CD14-positive monocyte (primary cell): ENCODE data around the gene TSHZ2. TPM values are rescaled to one million over a fixed set of nuclear protein-coding genes. Genes with fewer than 3 reads are reported as not detected.

Experiments
- DNase-seq, 3 donors: peaks; one replicate each; pipeline ENCODE4 v3.0.0-alpha.2; 2011 to 2022
- H2AFZ ChIP-seq: 2 replicates; pipeline ENCODE4 v1.6.0; 2012; ENCODE audit warnings: mild to moderate bottlenecking, low read depth, low read length, inconsistent platforms; ENCODE audit not compliant: insufficient read depth, poor library complexity, severe bottlenecking
- H3K27ac ChIP-seq, 2 donors: 1 replicate in 1 of 2; 2 replicates in 1 of 2; pipeline ENCODE4 v1.5.1; 2012 to 2013; ENCODE audit warnings: low read length in 2 of 2, control low read depth in 1 of 2, inconsistent platforms in 1 of 2, low read depth in 1 of 2, mild to moderate bottlenecking in 1 of 2
- H3K27me3 ChIP-seq, 2 donors: one replicate each; pipeline versions ENCODE4 v1.6.0 to v1.6.1; 2011 to 2013; ENCODE audit warnings: low read length in 2 of 2; ENCODE audit not compliant: control insufficient read depth in 2 of 2, insufficient read depth in 2 of 2
- H3K36me3 ChIP-seq, 2 donors: replicated peaks in 1 of 2; 1 replicate in 1 of 2; 2 replicates in 1 of 2; pipeline versions ENCODE4 v1.5.1 to v1.6.1; 2012 to 2013; ENCODE audit warnings: low read length in 2 of 2, control low read depth in 1 of 2, inconsistent platforms in 1 of 2, mild to moderate bottlenecking in 1 of 2; ENCODE audit not compliant: insufficient read depth in 2 of 2, control insufficient read depth in 1 of 2
- H3K4me1 ChIP-seq, 2 donors: 1 replicate in 1 of 2; 2 replicates in 1 of 2; pipeline versions ENCODE4 v1.5.1 to v1.6.1; 2012 to 2013; ENCODE audit warnings: low read length in 2 of 2, control low read depth in 1 of 2, inconsistent platforms in 1 of 2, mild to moderate bottlenecking in 1 of 2, moderate library complexity in 1 of 2; ENCODE audit not compliant: insufficient read depth in 2 of 2, control insufficient read depth in 1 of 2
- H3K4me2 ChIP-seq: replicated peaks from 2 replicates; pipeline ENCODE3; 2012; ENCODE audit warnings: low read length, moderate library complexity, mild to moderate bottlenecking; ENCODE audit not compliant: poor library complexity, severe bottlenecking; ENCODE audit errors: extremely low read depth
- H3K4me3 ChIP-seq, 3 experiments: fragments of 200-600 bp in 1 of 3; sonication (generic) in 1 of 3; replicated peaks in 1 of 3; 1 replicate in 2 of 3; 2 replicates in 1 of 3; pipeline ENCODE4 v1.5.1; 2011 to 2013; ENCODE audit warnings: low read length in 3 of 3, mild to moderate bottlenecking in 3 of 3, control low read depth in 2 of 3, low read depth in 2 of 3, inconsistent platforms in 1 of 3, moderate library complexity in 1 of 3
- H3K79me2 ChIP-seq: 2 replicates; pipeline ENCODE4 v1.6.0; 2012; ENCODE audit warnings: mild to moderate bottlenecking, control low read depth, inconsistent platforms, low read length, moderate library complexity; ENCODE audit not compliant: insufficient read depth
- H3K9ac ChIP-seq: 2 replicates; pipeline ENCODE4 v1.6.0; 2017; ENCODE audit warnings: low read length, mild to moderate bottlenecking; ENCODE audit not compliant: insufficient read depth, poor library complexity, severe bottlenecking
- H3K9me3 ChIP-seq, 2 donors: replicated peaks in 1 of 2; 1 replicate in 1 of 2; 2 replicates in 1 of 2; pipeline versions ENCODE4 v1.5.1 to v1.6.1; 2012 to 2013; ENCODE audit warnings: low read length in 2 of 2, control low read depth in 1 of 2; ENCODE audit not compliant: control insufficient read depth in 1 of 2, insufficient read depth in 1 of 2
- H4K20me1 ChIP-seq: 2 replicates; pipeline ENCODE4 v1.6.0; 2012; ENCODE audit warnings: mild to moderate bottlenecking, low read length, control low read depth, moderate library complexity; ENCODE audit not compliant: insufficient read depth
- H3K27ac Mint-ChIP-seq, 7 donors: one replicate each; pipeline ENCODE4 v1.8.0; 2020; ENCODE audit warnings: mild to moderate bottlenecking in 7 of 7, mixed read lengths in 7 of 7, moderate library complexity in 6 of 7, inconsistent platforms in 2 of 7
- H3K27me3 Mint-ChIP-seq, 3 donors: one replicate each; pipeline ENCODE4 v1.8.0; 2021 to 2022; ENCODE audit warnings: low read depth in 3 of 3, mild to moderate bottlenecking in 3 of 3, mixed read lengths in 3 of 3, moderate library complexity in 3 of 3, inconsistent platforms in 1 of 3
- H3K36me3 Mint-ChIP-seq, 2 donors: one replicate each; pipeline ENCODE4 v1.8.0; 2020; ENCODE audit warnings: mixed read lengths in 2 of 2, inconsistent platforms in 1 of 2, mild to moderate bottlenecking in 1 of 2
- H3K4me1 Mint-ChIP-seq: one replicate; pipeline ENCODE4 v1.8.0; 2020; ENCODE audit warnings: mild to moderate bottlenecking, mixed read lengths
- H3K4me3 Mint-ChIP-seq, 2 donors: one replicate each; pipeline ENCODE4 v1.8.0; 2020; ENCODE audit warnings: mild to moderate bottlenecking in 2 of 2, mixed read lengths in 2 of 2, moderate library complexity in 1 of 2
- H3K9me3 Mint-ChIP-seq, 7 donors: one replicate each; pipeline ENCODE4 v1.8.0; 2020 to 2022; ENCODE audit warnings: mixed read lengths in 7 of 7, mild to moderate bottlenecking in 6 of 7, moderate library complexity in 6 of 7, inconsistent platforms in 2 of 7
- WGBS: methylation state at CpG from one replicate; pipeline ENCODE4 v1.1.5; 2013; ENCODE audit warnings: missing lambda C conversion rate; ENCODE audit not compliant: insufficient coverage; 5-methylcytosine and 5-hydroxymethylcytosine counted together
- intact Hi-C, 2 donors: fragments of 100-400 bp; cut with micrococcal nuclease; formaldehyde crosslinking; loops; one replicate each; pipeline versions ENCODE4 v1.15.0 to v1.15.1; 2023
- polyA plus RNA-seq, 3 donors: library from polyadenylated mRNA; depleted of rRNA in 1 of 3; unstranded in 2 of 3; stranded (reverse) in 1 of 3; fragments of 300-500 nt in 2 of 3; fragments of >200 nt in 1 of 3; fragmentation: Illumina TruSeq in 2 of 3; gene quantifications; 1 replicate in 2 of 3; 2 replicates in 1 of 3; pipeline ENCODE4 v1.2.3, GENCODE V29; 2012 to 2021
- TF ChIP-seq, protein P1 (sequence below): fragments of 200-600 bp; IDR thresholded peaks from one replicate; pipeline ENCODE4 v1.8.0; 2022; ENCODE audit warnings: antibody characterized with exemption, mild to moderate bottlenecking

TSHZ2 gene
- polyA plus RNA-seq, 3 donors = not detected

DNA sequence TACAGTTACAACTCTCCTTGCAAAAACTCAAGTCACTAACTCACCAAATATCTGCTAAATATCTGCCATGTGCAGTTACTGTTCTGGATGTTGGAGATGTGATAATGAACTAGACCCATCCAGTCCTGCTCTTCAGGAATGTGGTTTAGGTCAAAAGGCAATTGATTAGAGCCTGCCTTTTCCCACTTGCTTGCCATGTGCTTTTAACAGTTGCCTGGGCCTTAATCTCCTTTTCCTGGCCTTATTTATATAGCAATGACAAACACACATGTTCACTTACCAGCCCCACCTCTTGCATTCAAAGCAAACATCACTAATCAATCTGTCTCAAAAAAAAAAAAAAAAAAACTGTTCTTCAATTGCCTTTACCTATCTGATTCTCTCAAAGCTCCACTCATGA lies 422.3 kb downstream of the TSHZ2 start:
- Histone ChIP-seq H3K36me3 (no peaks in the 10 kb centered on the region), H3K4me2 (no peak overlapping the region), H3K27me3 (no peaks in the 10 kb centered on the region), H3K79me2 (no peaks in the 10 kb centered on the region), H3K4me1 (no peaks in the 10 kb centered on the region), H3K9me3 (no peaks in the 10 kb centered on the region), H3K4me3 (no peak overlapping the region), H2AFZ (no peak overlapping the region), H3K9ac (no peak overlapping the region), H3K27ac (no peak overlapping the region), H4K20me1 (no peaks in the 10 kb centered on the region)
- no peaks in the 10 kb centered on the region for H3K4me1 Mint-ChIP-seq
- peaks cover 0 to 8% (median 3%) of the 10 kb centered on the region in 7 donors for H3K9me3 Mint-ChIP-seq
- no peak for DNase-seq
- no peak overlapping the region for H3K4me3 Mint-ChIP-seq
- intact Hi-C loops = no loop called here
- TF ChIP-seq, protein P1, sequence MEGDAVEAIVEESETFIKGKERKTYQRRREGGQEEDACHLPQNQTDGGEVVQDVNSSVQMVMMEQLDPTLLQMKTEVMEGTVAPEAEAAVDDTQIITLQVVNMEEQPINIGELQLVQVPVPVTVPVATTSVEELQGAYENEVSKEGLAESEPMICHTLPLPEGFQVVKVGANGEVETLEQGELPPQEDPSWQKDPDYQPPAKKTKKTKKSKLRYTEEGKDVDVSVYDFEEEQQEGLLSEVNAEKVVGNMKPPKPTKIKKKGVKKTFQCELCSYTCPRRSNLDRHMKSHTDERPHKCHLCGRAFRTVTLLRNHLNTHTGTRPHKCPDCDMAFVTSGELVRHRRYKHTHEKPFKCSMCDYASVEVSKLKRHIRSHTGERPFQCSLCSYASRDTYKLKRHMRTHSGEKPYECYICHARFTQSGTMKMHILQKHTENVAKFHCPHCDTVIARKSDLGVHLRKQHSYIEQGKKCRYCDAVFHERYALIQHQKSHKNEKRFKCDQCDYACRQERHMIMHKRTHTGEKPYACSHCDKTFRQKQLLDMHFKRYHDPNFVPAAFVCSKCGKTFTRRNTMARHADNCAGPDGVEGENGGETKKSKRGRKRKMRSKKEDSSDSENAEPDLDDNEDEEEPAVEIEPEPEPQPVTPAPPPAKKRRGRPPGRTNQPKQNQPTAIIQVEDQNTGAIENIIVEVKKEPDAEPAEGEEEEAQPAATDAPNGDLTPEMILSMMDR = no peak
- no peak overlapping the region for H3K27ac Mint-ChIP-seq
- peaks cover 4 to 10% (median 5%) of the 10 kb centered on the region in 3 donors for H3K27me3 Mint-ChIP-seq
- H3K36me3 Mint-ChIP-seq = no peaks in the 10 kb centered on the region

DNA sequence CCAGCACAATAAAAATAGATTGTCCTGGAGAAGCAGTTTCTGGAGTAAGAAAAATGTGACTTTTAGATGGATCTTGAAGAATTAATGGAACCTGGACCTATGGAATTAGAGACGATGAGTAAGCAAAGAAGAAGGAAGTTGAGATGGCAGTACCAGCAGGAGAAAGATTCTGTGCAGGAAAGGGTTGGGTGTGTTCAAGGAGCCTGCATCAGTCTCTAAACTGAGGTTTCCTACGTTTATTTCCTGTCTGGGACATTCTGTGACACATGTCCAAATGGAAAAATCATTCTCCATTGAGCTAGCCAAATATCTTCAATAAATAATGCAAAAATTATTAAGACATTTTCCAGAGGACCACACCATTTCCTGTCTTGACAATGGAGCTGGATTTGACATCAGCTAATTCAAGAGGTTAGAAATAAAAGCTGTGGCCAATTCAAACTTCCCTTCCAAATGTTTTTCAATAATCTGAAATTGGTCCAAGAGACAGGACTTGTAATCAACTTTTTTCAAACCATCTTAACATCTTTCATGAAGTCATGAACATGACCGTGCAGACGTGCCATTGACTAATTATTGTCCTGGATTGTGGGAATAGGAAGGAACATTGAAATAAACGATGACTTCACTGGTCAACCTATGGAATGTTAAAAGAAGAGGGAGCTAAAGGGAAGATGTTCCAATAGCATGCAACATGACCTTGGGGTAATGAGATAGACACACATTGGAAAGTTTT lies 423.2 kb downstream of the TSHZ2 start:
- Mint-ChIP-seq H3K27me3 (peaks cover 3 to 10% (median 5%) of the 10 kb centered on the region in 3 donors), H3K4me3 (no peak overlapping the region), H3K4me1 (no peaks in the 10 kb centered on the region), H3K27ac (no peak overlapping the region), H3K36me3 (no peaks in the 10 kb centered on the region), H3K9me3 (peaks cover 0 to 8% (median 3%) of the 10 kb centered on the region in 7 donors)
- Histone ChIP-seq H3K79me2 (no peaks in the 10 kb centered on the region), H4K20me1 (no peaks in the 10 kb centered on the region), H3K9me3 (no peaks in the 10 kb centered on the region), H3K4me3 (no peak overlapping the region), H3K9ac (no peak overlapping the region), H3K4me2 (no peak overlapping the region), H3K36me3 (no peaks in the 10 kb centered on the region), H2AFZ (no peak overlapping the region), H3K27me3 (no peaks in the 10 kb centered on the region), H3K4me1 (no peaks in the 10 kb centered on the region), H3K27ac (no peak overlapping the region)
- intact Hi-C loops = no loop called here
- WGBS = 74% methylated on average over 4 of the region's 5 CpGs
- TF ChIP-seq, protein P1 = no peak
- DNase-seq = no peak
